ENCODE data around the gene CYBA. TPM values are rescaled to one million over a fixed set of nuclear protein-coding genes. Genes with fewer than 3 reads are reported as not detected.

Gene CYBA
- total RNA-seq, 1 donor, result 98.0 TPM

DNA sequence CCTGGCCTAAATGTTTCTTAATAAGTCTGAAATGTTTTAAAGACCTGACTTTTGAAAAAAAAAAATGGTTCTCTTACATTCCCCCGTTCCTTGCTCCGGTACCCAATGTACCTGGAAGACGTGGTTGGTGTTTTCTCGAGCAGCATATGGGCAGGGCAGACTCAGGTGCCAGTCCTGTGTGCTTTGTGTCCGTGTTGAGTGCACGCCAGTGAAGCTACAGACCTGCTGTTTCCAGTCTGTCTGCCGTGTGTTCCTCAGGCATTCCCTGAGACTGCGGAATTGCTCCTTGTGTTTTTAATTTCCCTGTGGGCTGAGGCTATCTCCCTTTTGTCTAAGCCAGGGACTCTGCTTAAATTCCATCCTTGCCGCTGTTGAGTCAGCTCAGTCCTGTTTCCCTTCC is 24.2 kb downstream of the CYBA start:
- no peak overlapping the region for H3K4me3 ChIP-seq (ENCODE audit: low read depth, low read length)
- TF ChIP-seq, protein P1, sequence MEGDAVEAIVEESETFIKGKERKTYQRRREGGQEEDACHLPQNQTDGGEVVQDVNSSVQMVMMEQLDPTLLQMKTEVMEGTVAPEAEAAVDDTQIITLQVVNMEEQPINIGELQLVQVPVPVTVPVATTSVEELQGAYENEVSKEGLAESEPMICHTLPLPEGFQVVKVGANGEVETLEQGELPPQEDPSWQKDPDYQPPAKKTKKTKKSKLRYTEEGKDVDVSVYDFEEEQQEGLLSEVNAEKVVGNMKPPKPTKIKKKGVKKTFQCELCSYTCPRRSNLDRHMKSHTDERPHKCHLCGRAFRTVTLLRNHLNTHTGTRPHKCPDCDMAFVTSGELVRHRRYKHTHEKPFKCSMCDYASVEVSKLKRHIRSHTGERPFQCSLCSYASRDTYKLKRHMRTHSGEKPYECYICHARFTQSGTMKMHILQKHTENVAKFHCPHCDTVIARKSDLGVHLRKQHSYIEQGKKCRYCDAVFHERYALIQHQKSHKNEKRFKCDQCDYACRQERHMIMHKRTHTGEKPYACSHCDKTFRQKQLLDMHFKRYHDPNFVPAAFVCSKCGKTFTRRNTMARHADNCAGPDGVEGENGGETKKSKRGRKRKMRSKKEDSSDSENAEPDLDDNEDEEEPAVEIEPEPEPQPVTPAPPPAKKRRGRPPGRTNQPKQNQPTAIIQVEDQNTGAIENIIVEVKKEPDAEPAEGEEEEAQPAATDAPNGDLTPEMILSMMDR (IDR thresholded peaks at IDR 0.05; ENCODE audit: insufficient read depth, low read length), result no peak
- DNase-seq (ENCODE audit: low read depth), result no peak

DNA sequence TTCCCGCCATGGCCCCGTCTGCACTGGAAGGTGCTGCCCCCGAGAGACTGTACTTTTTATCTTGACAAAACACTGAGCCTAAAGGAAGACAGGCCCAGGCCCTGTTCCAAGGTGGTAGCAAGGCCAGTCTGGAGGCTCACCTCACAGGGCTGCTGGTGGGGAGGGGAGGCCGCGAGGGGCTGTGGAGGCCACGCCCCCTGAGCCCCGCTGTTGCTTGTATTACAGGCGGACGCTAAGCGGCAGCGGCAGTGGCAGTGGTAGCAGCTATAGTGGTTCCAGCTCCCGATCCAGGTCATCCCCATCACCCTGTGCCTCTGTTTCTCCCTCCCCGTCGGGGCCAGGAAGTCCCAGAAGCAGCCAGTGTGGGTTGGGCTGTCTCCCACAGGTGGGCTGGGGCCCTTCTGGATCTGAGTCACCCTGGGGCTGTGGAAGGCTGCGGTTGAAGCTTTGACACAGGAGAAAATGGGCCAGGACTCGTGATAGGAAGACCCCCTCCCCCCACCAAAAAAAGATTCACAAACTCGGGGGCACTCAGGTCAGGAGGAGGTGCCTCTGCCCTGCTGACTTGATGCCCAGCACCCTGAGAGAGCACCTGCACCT is 25.8 kb downstream of the CYBA start:
- TF ChIP-seq, protein P1 (IDR thresholded peaks at IDR 0.05; ENCODE audit: insufficient read depth, low read length), result no peak
- DNase-seq (ENCODE audit: low read depth), result no peak
- H3K4me3 ChIP-seq (ENCODE audit: low read depth, low read length), result no peak overlapping the region

DNA sequence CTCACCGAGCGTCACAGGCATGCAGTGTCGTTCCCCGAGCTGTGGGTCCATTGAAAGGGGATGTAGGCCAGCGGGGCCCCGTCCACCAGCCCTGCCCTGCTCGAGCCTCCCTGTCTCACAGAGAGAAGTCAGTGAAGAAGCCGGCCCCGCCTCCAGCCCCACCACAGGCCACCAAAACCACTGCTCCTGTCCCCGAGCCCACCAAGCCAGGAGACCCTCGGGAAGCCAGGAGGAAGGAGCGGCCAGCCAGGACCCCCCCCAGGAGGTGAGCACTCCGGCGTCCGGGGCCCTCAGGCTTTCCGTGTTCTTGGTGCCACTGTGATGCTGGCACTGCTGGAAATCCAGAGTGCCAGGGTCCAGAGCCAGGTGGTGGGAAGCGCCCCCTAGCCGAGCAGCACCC is 26.4 kb downstream of the CYBA start:
- TF ChIP-seq, protein P1 (IDR thresholded peaks at IDR 0.05; ENCODE audit: insufficient read depth, low read length), result no peak
- DNase-seq (ENCODE audit: low read depth), result no peak
- H3K4me3 ChIP-seq (ENCODE audit: low read depth, low read length), result no peak overlapping the region

GRCh38 chr16:88623858-88624257 is 27.0 kb downstream of the CYBA start:
- TF ChIP-seq, protein P1 (IDR thresholded peaks at IDR 0.05; ENCODE audit: insufficient read depth, low read length), result no peak
- H3K4me3 ChIP-seq (ENCODE audit: low read depth, low read length), result no peak overlapping the region
- no peak for DNase-seq (ENCODE audit: low read depth)

DNA sequence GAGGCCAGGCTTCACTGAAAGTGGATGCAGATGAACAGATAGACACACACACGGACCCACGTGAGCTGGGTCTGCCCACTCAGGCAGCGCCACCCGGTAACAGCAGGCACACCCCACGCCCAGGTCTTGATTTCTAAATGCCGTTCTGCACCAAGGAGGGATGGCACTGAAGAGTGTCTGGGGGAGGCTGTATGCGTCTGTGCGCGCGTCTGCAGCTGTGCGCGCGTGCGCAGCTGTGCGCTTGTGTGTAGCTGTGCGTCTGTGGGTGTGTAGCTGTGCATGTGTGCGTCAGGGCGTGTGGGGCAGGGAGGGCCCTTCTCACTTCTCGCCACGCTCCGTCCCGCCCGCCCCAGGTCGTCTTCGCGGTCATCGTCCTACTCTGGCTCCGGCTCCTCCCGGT is 28.0 kb downstream of the CYBA start:
- DNase-seq (ENCODE audit: low read depth), result no peak
- TF ChIP-seq, protein P1 (IDR thresholded peaks at IDR 0.05; ENCODE audit: insufficient read depth, low read length), result no peak
- no peak overlapping the region for H3K4me3 ChIP-seq (ENCODE audit: low read depth, low read length)

GRCh38 chr16:88622125-88622524 is 28.7 kb downstream of the CYBA start:
- DNase-seq (ENCODE audit: low read depth), result no peak
- H3K4me3 ChIP-seq (ENCODE audit: low read depth, low read length), result no peak overlapping the region
- TF ChIP-seq, protein P1 (IDR thresholded peaks at IDR 0.05; ENCODE audit: insufficient read depth, low read length), result no peak

All from fibroblast of the aortic adventitia (primary cell).